Fibroblast of lung (primary cell): ENCODE data around the gene ZNF831.

ENCODE experiments used
- EZH2 ChIP-seq: IDR thresholded peaks from 2 replicates; pipeline ENCODE4 v1.5.1; 2012; ENCODE audit warnings: low read length, control low read depth, mild to moderate bottlenecking; ENCODE audit errors: missing control alignments
- TF ChIP-seq, protein P1 (sequence below), 2 donors: IDR thresholded peaks in 1 of 2; conservative IDR thresholded peaks in 1 of 2; 1 replicate in 1 of 2; 2 replicates in 1 of 2; pipeline ENCODE4 v1.5.1; 2011 to 2012; ENCODE audit warnings: low read length in 2 of 2, control low read depth in 1 of 2, inconsistent platforms in 1 of 2, low read depth in 1 of 2, mild to moderate bottlenecking in 1 of 2

DNA sequence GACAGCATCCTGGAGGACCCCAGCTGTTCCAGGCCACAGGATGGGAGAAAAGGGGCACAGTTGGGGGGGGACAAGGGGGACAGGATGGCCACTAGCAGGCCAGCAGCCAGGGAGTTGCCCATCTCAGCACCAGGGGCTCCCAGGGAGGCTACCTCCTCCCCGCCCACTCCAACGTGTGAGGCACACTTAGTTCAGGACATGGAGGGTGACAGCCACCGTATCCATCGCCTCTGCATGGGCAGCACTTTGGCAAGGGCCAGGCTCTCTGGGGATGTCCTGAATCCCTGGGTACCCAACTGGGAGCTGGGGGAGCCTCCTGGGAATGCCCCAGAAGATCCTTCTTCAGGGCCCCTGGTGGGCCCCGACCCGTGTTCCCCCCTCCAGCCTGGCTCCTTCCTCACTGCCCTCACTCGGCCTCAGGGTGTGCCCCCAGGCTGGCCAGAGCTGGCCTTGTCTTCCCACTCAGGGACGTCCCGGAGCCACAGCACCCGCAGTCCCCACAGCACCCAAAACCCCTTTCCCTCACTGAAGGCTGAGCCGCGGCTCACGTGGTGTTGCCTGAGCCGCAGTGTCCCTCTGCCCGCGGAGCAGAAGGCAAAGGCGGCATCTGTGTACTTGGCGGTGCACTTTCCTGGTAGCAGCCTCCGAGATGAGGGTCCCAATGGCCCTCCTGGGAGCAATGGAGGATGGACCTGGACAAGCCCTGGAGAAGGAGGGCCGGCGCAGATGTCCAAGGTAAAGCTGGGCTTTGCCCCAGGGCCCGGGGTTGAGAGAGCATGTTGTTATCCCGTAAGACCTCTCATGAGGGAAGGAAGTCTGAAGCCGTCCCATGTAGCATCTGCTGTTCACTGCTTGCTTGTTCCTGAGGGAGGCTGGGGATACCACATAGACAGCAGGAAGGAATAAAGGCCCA, 30.7 kb downstream of the ZNF831 start:
- no peak for TF ChIP-seq EZH2
- TF ChIP-seq, protein P1, sequence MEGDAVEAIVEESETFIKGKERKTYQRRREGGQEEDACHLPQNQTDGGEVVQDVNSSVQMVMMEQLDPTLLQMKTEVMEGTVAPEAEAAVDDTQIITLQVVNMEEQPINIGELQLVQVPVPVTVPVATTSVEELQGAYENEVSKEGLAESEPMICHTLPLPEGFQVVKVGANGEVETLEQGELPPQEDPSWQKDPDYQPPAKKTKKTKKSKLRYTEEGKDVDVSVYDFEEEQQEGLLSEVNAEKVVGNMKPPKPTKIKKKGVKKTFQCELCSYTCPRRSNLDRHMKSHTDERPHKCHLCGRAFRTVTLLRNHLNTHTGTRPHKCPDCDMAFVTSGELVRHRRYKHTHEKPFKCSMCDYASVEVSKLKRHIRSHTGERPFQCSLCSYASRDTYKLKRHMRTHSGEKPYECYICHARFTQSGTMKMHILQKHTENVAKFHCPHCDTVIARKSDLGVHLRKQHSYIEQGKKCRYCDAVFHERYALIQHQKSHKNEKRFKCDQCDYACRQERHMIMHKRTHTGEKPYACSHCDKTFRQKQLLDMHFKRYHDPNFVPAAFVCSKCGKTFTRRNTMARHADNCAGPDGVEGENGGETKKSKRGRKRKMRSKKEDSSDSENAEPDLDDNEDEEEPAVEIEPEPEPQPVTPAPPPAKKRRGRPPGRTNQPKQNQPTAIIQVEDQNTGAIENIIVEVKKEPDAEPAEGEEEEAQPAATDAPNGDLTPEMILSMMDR (conservative IDR thresholded peaks at IDR 0.05 in 1 of 2, IDR thresholded peaks at IDR 0.05 in 1 of 2; ENCODE audit: low read depth in 1 of 2, low read length in 2 of 2) = no peak
